DND-41 (cell line): Measurements from ENCODE around the gene ERC2.

Source experiments
- EZH2 ChIP-seq: IDR thresholded peaks from 3 replicates; pipeline ENCODE4 v1.6.1; 2012; ENCODE audit warnings: borderline replicate concordance, low read depth, mild to moderate bottlenecking, moderate library complexity, low read length, inconsistent platforms; ENCODE audit not compliant: severe bottlenecking
- TF ChIP-seq, protein P1 (sequence below): IDR thresholded peaks from 2 replicates; pipeline ENCODE4 v1.5.1; 2012; ENCODE audit warnings: borderline replicate concordance, low read length, moderate library complexity, mild to moderate bottlenecking; ENCODE audit not compliant: poor library complexity, severe bottlenecking; ENCODE audit errors: extremely low read depth

DNA sequence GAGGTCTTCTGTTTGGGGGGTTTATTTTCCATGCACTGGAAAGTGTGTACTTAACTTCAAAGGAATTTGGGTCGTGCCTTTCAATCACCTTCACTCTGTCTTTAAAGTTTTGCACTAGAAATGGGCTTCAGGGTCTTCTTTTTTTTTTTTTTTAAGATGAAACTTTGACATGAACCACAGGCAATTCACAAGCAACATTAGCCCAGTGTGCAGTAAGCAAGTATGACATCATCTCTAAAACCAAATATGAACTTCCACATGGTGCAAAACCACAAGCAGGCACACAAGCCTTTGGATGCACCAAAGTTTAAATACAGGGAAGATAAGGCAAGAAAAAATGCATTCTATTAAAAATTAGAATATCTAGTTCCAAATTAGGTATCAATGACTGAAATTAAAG is 381.9 kb downstream of the ERC2 start:
- TF ChIP-seq, protein P1, sequence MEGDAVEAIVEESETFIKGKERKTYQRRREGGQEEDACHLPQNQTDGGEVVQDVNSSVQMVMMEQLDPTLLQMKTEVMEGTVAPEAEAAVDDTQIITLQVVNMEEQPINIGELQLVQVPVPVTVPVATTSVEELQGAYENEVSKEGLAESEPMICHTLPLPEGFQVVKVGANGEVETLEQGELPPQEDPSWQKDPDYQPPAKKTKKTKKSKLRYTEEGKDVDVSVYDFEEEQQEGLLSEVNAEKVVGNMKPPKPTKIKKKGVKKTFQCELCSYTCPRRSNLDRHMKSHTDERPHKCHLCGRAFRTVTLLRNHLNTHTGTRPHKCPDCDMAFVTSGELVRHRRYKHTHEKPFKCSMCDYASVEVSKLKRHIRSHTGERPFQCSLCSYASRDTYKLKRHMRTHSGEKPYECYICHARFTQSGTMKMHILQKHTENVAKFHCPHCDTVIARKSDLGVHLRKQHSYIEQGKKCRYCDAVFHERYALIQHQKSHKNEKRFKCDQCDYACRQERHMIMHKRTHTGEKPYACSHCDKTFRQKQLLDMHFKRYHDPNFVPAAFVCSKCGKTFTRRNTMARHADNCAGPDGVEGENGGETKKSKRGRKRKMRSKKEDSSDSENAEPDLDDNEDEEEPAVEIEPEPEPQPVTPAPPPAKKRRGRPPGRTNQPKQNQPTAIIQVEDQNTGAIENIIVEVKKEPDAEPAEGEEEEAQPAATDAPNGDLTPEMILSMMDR, result no peak
- no peak for TF ChIP-seq EZH2
